Gastroesophageal sphincter (tissue), 3 donors: ENCODE data around the gene P3R3URF.

ENCODE experiments used
- POLR2A ChIP-seq, 2 donors: fragments of 450-650 bp; IDR thresholded peaks; one replicate each; pipeline ENCODE4 v1.6.1; 2017; ENCODE audit warnings: antibody characterized with exemption in 2 of 2, mild to moderate bottlenecking in 2 of 2, moderate library complexity in 1 of 2
- TF ChIP-seq, protein P1 (sequence below), 4 experiments: fragments of 200-600 bp in 2 of 4; fragments of 450-650 bp in 2 of 4; sonication (generic) in 1 of 4; IDR thresholded peaks; one replicate each; pipeline ENCODE4 v1.5.1; 2017 to 2019; ENCODE audit warnings: antibody characterized with exemption in 4 of 4, mild to moderate bottlenecking in 2 of 4, moderate library complexity in 2 of 4

DNA sequence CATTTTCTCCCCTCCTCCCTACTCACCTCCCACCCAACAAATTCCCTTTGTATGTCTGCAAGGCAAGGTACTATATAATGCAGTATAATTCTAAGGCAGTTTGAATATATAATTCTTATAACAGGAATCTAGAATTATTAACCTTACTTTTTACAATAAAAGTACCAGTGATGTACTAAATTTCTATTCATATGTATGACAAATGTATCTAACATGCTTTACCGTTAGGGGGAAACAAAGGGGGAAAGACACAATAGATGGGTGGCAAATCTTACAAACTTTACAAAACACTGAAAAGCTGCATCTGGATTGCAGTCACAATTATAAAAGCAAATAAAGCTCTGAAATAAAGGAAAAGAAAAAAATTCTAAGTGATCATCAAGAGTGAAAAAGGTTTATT is 46.2 kb downstream of the P3R3URF start:
- TF ChIP-seq, protein P1, sequence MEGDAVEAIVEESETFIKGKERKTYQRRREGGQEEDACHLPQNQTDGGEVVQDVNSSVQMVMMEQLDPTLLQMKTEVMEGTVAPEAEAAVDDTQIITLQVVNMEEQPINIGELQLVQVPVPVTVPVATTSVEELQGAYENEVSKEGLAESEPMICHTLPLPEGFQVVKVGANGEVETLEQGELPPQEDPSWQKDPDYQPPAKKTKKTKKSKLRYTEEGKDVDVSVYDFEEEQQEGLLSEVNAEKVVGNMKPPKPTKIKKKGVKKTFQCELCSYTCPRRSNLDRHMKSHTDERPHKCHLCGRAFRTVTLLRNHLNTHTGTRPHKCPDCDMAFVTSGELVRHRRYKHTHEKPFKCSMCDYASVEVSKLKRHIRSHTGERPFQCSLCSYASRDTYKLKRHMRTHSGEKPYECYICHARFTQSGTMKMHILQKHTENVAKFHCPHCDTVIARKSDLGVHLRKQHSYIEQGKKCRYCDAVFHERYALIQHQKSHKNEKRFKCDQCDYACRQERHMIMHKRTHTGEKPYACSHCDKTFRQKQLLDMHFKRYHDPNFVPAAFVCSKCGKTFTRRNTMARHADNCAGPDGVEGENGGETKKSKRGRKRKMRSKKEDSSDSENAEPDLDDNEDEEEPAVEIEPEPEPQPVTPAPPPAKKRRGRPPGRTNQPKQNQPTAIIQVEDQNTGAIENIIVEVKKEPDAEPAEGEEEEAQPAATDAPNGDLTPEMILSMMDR (IDR thresholded peaks at IDR 0.05), result no peak
- no peak for TF ChIP-seq POLR2A (IDR thresholded peaks at IDR 0.05)
